CD4-positive, CD25-positive, alpha-beta regulatory T cell (primary cell): ENCODE measurements around the gene CHMP6. TPM values are rescaled to one million over a fixed set of nuclear protein-coding genes. Genes with fewer than 3 reads are reported as not detected.
A peak's percentile ranks its signal among the peaks of the same experiment; 100 is the strongest.
"Not testable (repeated sequence)": the region's sequence is repeated elsewhere in the genome, so short reads cannot be mapped to it uniquely, and the experiment has no call there.

ENCODE experiments used
- ATAC-seq, 2 donors: fragments of 150-1000 bp; cut with Tn5 transposase; one replicate each; pipeline ENCODE4 v1.10.0; 2021; ENCODE audit warnings: low read depth in 2 of 2, moderate number of reproducible peaks in 2 of 2, moderate library complexity in 1 of 2
- DNase-seq, 3 donors: peaks; one replicate each; pipeline versions ENCODE4 v3.0.0 to v3.0.0-alpha.2; 2012 to 2022; ENCODE audit warnings: mixed read lengths in 1 of 3
- H3K27ac ChIP-seq: one replicate; pipeline ENCODE4 v1.7.0; 2013; ENCODE audit warnings: mild to moderate bottlenecking, low read length; ENCODE audit not compliant: insufficient read depth, poor library complexity, severe bottlenecking
- H3K27me3 ChIP-seq: one replicate; pipeline ENCODE4 v1.7.0; 2013; ENCODE audit warnings: low read length; ENCODE audit not compliant: control insufficient read depth, insufficient read depth
- H3K36me3 ChIP-seq: one replicate; pipeline ENCODE4 v1.7.0; 2013; ENCODE audit warnings: mild to moderate bottlenecking, low read length, moderate library complexity; ENCODE audit not compliant: control insufficient read depth, insufficient read depth
- H3K4me1 ChIP-seq: 2 replicates; pipeline ENCODE4 v1.7.0; 2013; ENCODE audit warnings: mild to moderate bottlenecking, low read length; ENCODE audit not compliant: insufficient read depth, control insufficient read depth, poor library complexity, severe bottlenecking
- H3K4me3 ChIP-seq: one replicate; pipeline ENCODE4 v1.7.0; 2013; ENCODE audit warnings: low read depth, mild to moderate bottlenecking, low read length, moderate library complexity
- H3K9me3 ChIP-seq, 2 experiments: 1 replicate in 1 of 2; 2 replicates in 1 of 2; pipeline ENCODE4 v1.7.0; 2013; ENCODE audit warnings: low read length in 2 of 2, mild to moderate bottlenecking in 1 of 2, moderate library complexity in 1 of 2; ENCODE audit not compliant: control insufficient read depth in 2 of 2
- H3K27ac Mint-ChIP-seq, 3 donors: one replicate each; pipeline ENCODE4 v1.8.0; 2020 to 2022; ENCODE audit warnings: mild to moderate bottlenecking in 3 of 3, mixed read lengths in 3 of 3, moderate library complexity in 2 of 3
- H3K27me3 Mint-ChIP-seq: one replicate; pipeline ENCODE4 v1.8.0; 2022; ENCODE audit warnings: mild to moderate bottlenecking, mixed read lengths
- H3K36me3 Mint-ChIP-seq: one replicate; pipeline ENCODE4 v1.8.0; 2020; ENCODE audit warnings: mixed read lengths
- H3K4me1 Mint-ChIP-seq, 4 donors: one replicate each; pipeline ENCODE4 v1.8.0; 2020 to 2022; ENCODE audit warnings: mixed read lengths in 4 of 4, mild to moderate bottlenecking in 1 of 4
- H3K4me3 Mint-ChIP-seq, 4 donors: one replicate each; pipeline ENCODE4 v1.8.0; 2020 to 2022; ENCODE audit warnings: mild to moderate bottlenecking in 4 of 4, mixed read lengths in 4 of 4, moderate library complexity in 3 of 4
- H3K9me3 Mint-ChIP-seq, 7 donors: one replicate each; pipeline ENCODE4 v1.8.0; 2020 to 2022; ENCODE audit warnings: mixed read lengths in 7 of 7, mild to moderate bottlenecking in 3 of 7, moderate library complexity in 2 of 7
- polyA plus RNA-seq, 4 donors: library from polyadenylated mRNA; unstranded; fragments of 300-500 nt; fragmentation: Illumina TruSeq; gene quantifications; one replicate each; pipeline ENCODE4 v1.2.3, GENCODE V29; 2021
- total RNA-seq: library from RNA; stranded (reverse); gene quantifications from one replicate; pipeline ENCODE4 v1.2.3, GENCODE V29; 2022

The CHMP6 gene
- total and polyA plus RNA-seq, 5 donors from 2014 or later: 25.5 to 43.5 (median 38.4) TPM

DNA sequence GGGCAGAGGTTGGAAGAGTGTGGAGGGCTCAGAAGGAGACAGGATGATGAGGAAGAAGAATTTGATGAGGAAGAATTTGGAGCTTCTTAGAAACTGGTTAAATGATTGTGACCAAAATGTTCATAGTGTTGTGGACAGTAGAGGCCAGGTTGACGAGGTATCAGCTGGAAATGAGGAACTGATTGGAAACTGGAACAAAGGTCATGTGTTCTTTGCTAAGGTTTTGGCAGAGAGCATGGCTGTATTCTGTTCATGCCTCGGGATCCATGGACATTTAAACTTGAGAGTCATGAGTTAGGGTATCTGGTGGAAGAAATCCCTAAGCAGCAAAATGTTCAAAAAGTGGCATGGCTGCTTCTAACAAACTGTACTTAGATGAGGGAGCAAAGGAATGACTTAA lies 19.3 kb downstream of the CHMP6 start:
- peaks cover 23% of the 10 kb centered on the region for H3K27me3 Mint-ChIP-seq
- Histone ChIP-seq H3K27me3 (peaks cover 5% of the 10 kb centered on the region), H3K36me3 (no peaks in the 10 kb centered on the region), H3K9me3 (peaks cover 4 to 12% of the 10 kb centered on the region in 2 experiments), H3K4me1 (no peaks in the 10 kb centered on the region), H3K27ac (no peak overlapping the region), H3K4me3 (no peak overlapping the region)
- no peak for ATAC-seq
- H3K36me3 Mint-ChIP-seq: peaks cover 10% of the 10 kb centered on the region
- peaks cover 0 to 19% (median 7%) of the 10 kb centered on the region in 7 donors for H3K9me3 Mint-ChIP-seq
- peak overlapping the region in 2 of 4 donors; percentile 38 to 48 for H3K4me3 Mint-ChIP-seq
- no peak for DNase-seq
- no peak overlapping the region for H3K27ac Mint-ChIP-seq
- peaks cover 0 to 4% (median 3%) of the 10 kb centered on the region in 4 donors for H3K4me1 Mint-ChIP-seq

DNA sequence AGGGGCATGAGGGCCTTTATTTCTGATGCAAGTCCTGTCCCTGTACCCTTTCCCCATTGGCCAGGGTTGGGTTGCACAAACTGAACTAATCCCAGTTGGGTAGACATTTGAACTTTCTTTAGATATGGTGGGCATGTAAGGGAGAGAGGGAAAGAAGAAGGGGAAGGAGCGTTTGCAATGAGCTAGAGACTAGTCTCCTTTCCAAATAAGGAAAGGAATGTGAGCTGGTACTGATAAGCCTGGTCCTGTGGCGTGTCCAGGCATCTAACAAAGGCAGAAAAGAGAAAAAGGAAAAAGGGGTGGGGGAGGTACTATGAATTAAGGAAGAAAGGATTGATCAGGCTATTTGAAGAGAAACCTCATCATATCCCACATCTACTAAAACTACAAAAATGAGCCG lies 20.3 kb downstream of the CHMP6 start:
- Histone ChIP-seq H3K4me3 (no peak overlapping the region), H3K4me1 (no peaks in the 10 kb centered on the region), H3K27ac (no peak overlapping the region), H3K27me3 (no peaks in the 10 kb centered on the region), H3K36me3 (no peaks in the 10 kb centered on the region), H3K9me3 (peaks cover 8 to 12% of the 10 kb centered on the region in 2 experiments)
- Mint-ChIP-seq H3K4me3 (no peak overlapping the region), H3K4me1 (peaks cover 4 to 7% (median 5%) of the 10 kb centered on the region in 4 donors), H3K36me3 (peaks cover 10% of the 10 kb centered on the region), H3K9me3 (peaks cover 0 to 22% (median 7%) of the 10 kb centered on the region in 7 donors), H3K27me3 (peaks cover 13% of the 10 kb centered on the region), H3K27ac (no peak overlapping the region)
- DNase-seq (no peak), ATAC-seq (no peak)

DNA sequence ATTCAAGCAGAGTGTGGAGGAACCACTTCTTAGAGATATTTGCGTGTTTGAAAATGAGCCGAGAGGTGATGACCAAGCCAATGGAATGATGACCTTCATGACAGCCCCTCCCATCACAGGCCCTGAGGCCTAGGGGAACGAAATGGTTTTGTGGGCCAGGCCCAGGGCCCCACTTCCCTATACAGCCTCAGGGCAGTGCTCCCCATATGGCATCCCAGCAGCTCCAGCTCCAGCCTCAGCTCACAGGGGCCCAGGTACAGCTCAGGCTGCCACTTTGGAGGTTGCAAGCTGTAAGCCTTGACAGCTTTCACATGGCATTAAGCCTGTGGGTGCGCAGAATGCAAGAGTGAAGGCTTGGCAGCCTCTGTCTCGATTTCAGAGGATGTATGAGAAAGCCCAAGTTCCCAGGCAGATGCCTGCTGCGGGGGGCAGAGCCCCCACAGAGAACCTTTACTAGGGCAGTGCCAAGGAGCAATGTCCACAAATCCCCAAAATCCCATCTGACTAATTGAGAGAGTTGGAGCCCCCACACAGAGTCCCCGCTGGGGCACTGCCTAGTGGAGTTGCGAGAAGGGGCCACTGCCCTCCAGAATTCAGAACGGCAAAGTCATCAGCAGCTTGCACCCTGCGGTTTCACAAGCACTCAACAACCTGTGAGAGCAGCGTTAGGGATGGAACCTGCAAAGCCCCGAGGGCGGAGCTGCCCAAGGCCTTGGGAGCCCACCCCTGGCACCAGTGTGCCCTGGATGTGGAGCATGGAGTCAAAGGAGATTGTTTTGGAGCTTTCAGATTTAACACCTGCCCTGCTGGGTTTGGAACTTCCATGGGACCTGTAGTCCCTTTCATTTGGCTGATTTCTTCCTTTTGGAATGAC lies 21.2 kb downstream of the CHMP6 start:
- no peak overlapping the region for H3K27ac ChIP-seq
- H3K4me1 Mint-ChIP-seq: peaks cover 7 to 14% (median 10%) of the 10 kb centered on the region in 4 donors
- H3K36me3 Mint-ChIP-seq: peaks cover 10% of the 10 kb centered on the region
- peak overlapping the region in 1 of 3 donors; percentile 43 for H3K27ac Mint-ChIP-seq
- H3K36me3 ChIP-seq: no peaks in the 10 kb centered on the region
- DNase-seq: no peak
- no peaks in the 10 kb centered on the region for H3K27me3 ChIP-seq
- H3K4me3 ChIP-seq: no peak overlapping the region
- H3K9me3 ChIP-seq: peaks cover 8 to 12% of the 10 kb centered on the region in 2 experiments
- H3K27me3 Mint-ChIP-seq: peaks cover 6% of the 10 kb centered on the region
- H3K4me3 Mint-ChIP-seq: no peak overlapping the region
- H3K9me3 Mint-ChIP-seq: peaks cover 0 to 22% (median 7%) of the 10 kb centered on the region in 7 donors
- no peak for ATAC-seq
- peaks cover 8% of the 10 kb centered on the region for H3K4me1 ChIP-seq

DNA sequence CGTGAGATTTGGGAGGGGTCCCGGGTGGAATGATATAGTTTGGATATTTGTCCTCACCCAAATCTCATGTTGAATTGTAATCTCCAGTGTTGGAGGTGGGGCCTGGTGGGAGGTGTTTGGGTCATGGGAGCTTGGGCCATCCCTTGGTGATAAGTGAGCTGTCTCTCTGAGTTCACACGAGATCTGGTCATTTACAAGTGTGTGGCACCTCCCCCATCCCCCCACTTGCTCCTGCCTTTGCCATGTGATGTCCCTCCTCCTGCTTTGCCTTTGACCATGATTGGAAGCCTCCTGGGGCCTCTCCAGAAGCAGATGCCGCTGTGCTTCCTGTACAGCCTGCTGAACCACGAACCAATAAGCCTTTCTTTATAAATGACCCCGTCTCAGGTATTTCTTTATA lies 22.0 kb downstream of the CHMP6 start:
- Histone ChIP-seq H3K4me3 (no peak overlapping the region), H3K4me1 (peaks cover 16% of the 10 kb centered on the region), H3K9me3 (peaks cover 8 to 12% of the 10 kb centered on the region in 2 experiments), H3K27ac (no peak overlapping the region), H3K36me3 (no peaks in the 10 kb centered on the region), H3K27me3 (no peaks in the 10 kb centered on the region)
- DNase-seq: no peak
- Mint-ChIP-seq H3K4me3 (no peak overlapping the region), H3K27me3 (peaks cover 6% of the 10 kb centered on the region), H3K36me3 (peaks cover 10% of the 10 kb centered on the region), H3K9me3 (peaks cover 0 to 22% (median 7%) of the 10 kb centered on the region in 7 donors), H3K4me1 (peaks cover 14 to 23% (median 17%) of the 10 kb centered on the region in 4 donors), H3K27ac (peak overlapping the region in 1 of 3 donors; percentile 43)
- no peak for ATAC-seq

DNA sequence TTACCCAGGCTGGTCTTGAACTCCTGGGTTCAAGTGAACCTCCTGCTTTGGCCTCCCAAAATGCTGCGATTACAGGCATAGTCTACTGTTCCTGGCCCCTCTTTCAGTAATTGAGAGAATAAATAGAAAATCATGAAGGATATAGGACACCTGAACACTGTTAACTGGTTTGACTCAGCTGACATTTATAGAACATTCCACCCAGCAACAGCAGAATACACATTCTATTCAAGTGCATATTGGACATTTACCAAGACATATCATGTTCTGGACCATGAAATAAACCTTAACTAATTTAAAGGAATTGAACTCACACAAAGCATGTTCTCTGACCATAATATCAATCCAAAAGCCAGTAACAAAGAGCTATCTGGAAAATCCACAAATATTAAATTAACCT lies 23.5 kb downstream of the CHMP6 start:
- H3K9me3 ChIP-seq: peaks cover 8 to 12% of the 10 kb centered on the region in 2 experiments
- Mint-ChIP-seq H3K27me3 (no peaks in the 10 kb centered on the region), H3K27ac (peak overlapping the region in 1 of 3 donors; percentile 3), H3K4me3 (no peak overlapping the region), H3K36me3 (peaks cover 10% of the 10 kb centered on the region), H3K4me1 (peaks cover 16 to 37% (median 24%) of the 10 kb centered on the region in 4 donors), H3K9me3 (peaks cover 0 to 20% (median 5%) of the 10 kb centered on the region in 7 donors)
- peaks cover 22% of the 10 kb centered on the region for H3K4me1 ChIP-seq
- no peak overlapping the region for H3K4me3 ChIP-seq
- DNase-seq (no peak), ATAC-seq (no peak)
- H3K27ac ChIP-seq: no peak overlapping the region
- no peaks in the 10 kb centered on the region for H3K27me3 ChIP-seq
- no peaks in the 10 kb centered on the region for H3K36me3 ChIP-seq

DNA sequence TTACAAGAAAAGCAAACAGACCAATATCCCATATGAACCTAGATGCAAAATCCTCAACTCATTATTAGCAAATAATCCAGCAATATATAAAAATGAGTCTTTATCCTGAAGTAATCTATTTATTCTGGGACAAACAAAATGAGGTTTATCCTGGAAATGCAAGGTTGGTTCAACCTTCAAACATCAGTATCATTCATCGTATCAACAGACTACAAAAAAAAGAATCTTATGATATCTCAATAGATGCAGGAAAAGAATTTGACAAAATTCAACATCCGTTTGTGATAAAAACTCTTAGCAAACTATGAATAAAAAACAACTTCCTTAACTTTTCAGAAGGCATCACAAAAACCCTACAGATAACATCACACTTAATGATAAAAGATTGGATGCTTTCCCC lies 24.9 kb downstream of the CHMP6 start:
- H3K9me3 ChIP-seq: peaks cover 3 to 4% of the 10 kb centered on the region in 2 experiments
- H3K4me1 ChIP-seq: peaks cover 22% of the 10 kb centered on the region
- Mint-ChIP-seq H3K36me3 (peaks cover 4% of the 10 kb centered on the region), H3K27me3 (no peaks in the 10 kb centered on the region), H3K27ac (peak overlapping the region; percentile 62 to 93 (median 86)), H3K4me3 (peak overlapping the region in 3 of 4 donors; percentile 46 to 66 (median 57)), H3K4me1 (peaks cover 16 to 40% (median 24%) of the 10 kb centered on the region in 4 donors), H3K9me3 (peaks cover 0 to 10% (median 2%) of the 10 kb centered on the region in 7 donors)
- no peak for ATAC-seq
- DNase-seq: no peak
- no peak overlapping the region for H3K4me3 ChIP-seq
- no peak overlapping the region for H3K27ac ChIP-seq
- H3K36me3 ChIP-seq: no peaks in the 10 kb centered on the region
- H3K27me3 ChIP-seq: no peaks in the 10 kb centered on the region

DNA sequence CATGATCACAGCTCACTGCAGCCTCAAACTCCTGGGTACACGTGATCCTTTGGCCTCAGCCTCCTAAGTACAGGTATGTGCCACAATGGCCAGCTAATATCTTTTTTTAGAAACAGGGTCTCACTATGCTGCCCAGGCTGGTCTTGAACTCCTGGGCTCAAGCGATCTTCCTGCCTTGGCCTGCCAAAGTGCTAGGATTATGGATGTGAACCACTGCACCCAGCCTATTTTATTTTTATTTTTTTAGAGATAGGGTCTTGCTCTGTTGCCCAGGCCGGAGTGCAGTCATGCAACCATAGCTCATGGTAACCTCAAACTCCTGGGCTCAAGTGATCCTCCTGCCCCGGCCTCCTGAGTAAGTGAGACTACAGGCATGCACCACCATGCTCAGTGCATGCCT lies 25.7 kb downstream of the CHMP6 start:
- not testable (repeated sequence) for DNase-seq, H3K27me3 ChIP-seq, ATAC-seq, H3K36me3 Mint-ChIP-seq, H3K9me3 Mint-ChIP-seq, H3K27me3 Mint-ChIP-seq, H3K36me3 ChIP-seq, H3K9me3 ChIP-seq
- Histone ChIP-seq H3K4me1 (peaks cover 22% of the 10 kb centered on the region), H3K27ac (peak overlapping the region; percentile 76), H3K4me3 (peak overlapping the region; percentile 82)
- Mint-ChIP-seq H3K4me3 (peak overlapping the region; percentile 86 to 93 (median 90)), H3K27ac (peak overlapping the region; percentile 89 to 98 (median 93)), H3K4me1 (peaks cover 16 to 45% (median 24%) of the 10 kb centered on the region in 4 donors)
